Measurements from ENCODE around the gene C5orf58.

C5orf58 gene

DNA sequence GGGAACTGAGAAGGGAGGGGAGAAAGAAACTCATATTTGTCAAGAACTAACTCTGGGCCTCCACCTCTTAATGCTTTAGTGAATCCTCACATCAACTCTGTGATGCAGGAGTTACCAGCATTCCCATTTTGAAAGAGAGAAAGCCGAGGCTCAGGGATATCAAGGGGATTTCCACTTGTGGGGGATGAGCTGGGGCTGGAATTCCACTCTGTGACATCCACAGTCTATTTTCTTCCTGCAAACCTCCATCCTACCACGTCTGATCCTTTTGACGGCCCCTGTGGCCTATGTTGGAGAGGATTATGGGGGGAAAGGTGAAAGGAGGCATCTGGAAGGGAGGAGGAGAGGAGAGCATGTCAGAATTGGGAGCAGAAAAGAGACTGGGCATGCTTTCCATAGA, 55.8 kb downstream of the C5orf58 start:
- Histone ChIP-seq H3K27ac (ENCODE audit: extremely low read depth, low read depth, low read length) (no peak overlapping the region), H3K4me3 (ENCODE audit: low read depth, low read length) (no peak overlapping the region), H3K4me1 (ENCODE audit: control insufficient read depth, insufficient read depth, low read length) (no peaks in the 10 kb centered on the region), H3K36me3 (ENCODE audit: control insufficient read depth in 2 of 2, insufficient read depth in 1 of 2, low read length in 2 of 2) (no peaks in the 10 kb centered on the region), H3K9me3 (ENCODE audit: control insufficient read depth, insufficient read depth, low read depth, low read length) (no peaks in the 10 kb centered on the region; the same call in none of the 2 replicates)
- TF ChIP-seq ZNF707 (tag by site-specific recombination; IDR thresholded peaks at IDR 0.05), result no peak
- POLR2A ChIA-PET, result no interaction called here
- CTCF ChIA-PET, result interaction anchor here (0.6 to 1.6 kb wide), 4 partner anchors 14 to 146 kb away, joined by 3 to 6 read pairs (median 4); no protein-coding TSS in a partner anchor

DNA sequence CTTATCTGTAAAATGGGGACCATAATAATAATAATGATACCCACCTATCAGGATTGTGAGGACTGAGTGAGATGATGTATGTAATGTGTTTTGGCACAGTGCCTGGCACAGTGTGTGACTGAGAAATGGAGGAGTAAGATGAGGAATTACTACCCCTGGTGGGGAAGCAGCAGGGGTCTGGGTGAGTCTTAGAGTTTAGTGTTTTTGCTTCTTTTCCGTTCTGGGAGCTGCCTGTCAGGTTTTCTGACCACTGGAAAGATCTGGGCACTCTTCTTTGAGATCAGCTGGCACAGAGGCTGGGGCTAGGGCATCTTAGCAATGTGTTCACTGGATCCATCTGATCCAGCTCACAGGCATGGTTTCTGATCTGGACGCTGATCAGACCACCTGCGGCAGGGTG, 56.3 kb downstream of the C5orf58 start:
- no peaks in the 10 kb centered on the region for H3K4me1 ChIP-seq (ENCODE audit: control insufficient read depth, insufficient read depth, low read length)
- H3K27ac ChIP-seq (ENCODE audit: extremely low read depth, low read depth, low read length), result no peak overlapping the region
- ChIA-PET POLR2A (no interaction called here), CTCF (interaction anchor here (0.6 to 1.6 kb wide), 6 partner anchors 15 to 178 kb away, joined by 3 to 6 read pairs (median 4); no protein-coding TSS in a partner anchor)
- no peaks in the 10 kb centered on the region; the same call in none of the 2 replicates for H3K9me3 ChIP-seq (ENCODE audit: control insufficient read depth, insufficient read depth, low read depth, low read length)
- no peak overlapping the region for H3K4me3 ChIP-seq (ENCODE audit: low read depth, low read length)
- TF ChIP-seq SP7 (tag by site-specific recombination; IDR thresholded peaks at IDR 0.05) (no peak), GLI4 (tag by site-specific recombination; IDR thresholded peaks at IDR 0.05) (no peak), ZIC2 (tag by site-specific recombination; IDR thresholded peaks at IDR 0.05) (0 out of 2 replicates have a peak, but pooled peaks have one; percentile 10)
- H3K36me3 ChIP-seq (ENCODE audit: control insufficient read depth in 2 of 2, insufficient read depth in 1 of 2, low read length in 2 of 2), result no peaks in the 10 kb centered on the region

DNA sequence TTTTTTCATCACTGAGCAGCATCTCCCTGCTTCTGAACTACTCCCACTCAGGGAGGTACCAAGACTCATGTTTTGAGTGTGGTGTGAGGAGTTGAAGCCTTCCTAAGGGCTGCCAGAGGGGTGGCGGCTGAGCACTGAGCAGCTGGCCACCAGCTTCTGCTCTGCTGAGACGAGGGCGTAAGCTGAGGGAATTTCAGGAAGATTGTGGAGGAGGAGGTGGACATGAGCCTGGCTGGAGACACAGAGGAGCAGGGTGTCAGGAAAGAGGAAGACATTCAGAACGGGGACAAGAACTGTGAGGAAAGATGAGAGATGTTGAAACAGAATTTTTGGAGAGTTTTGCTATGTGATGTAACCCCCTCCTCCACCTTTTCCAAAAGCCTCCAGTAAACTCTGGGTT, 57.0 kb downstream of the C5orf58 start:
- H3K4me1 ChIP-seq (ENCODE audit: control insufficient read depth, insufficient read depth, low read length), result no peaks in the 10 kb centered on the region
- no peak overlapping the region for H3K27ac ChIP-seq (ENCODE audit: extremely low read depth, low read depth, low read length)
- ChIA-PET CTCF (interaction anchor here (0.6 to 1.4 kb wide), 3 partner anchors 133 to 178 kb away, joined by 4 to 9 read pairs (median 4); no protein-coding TSS in a partner anchor), POLR2A (no interaction called here)
- TF ChIP-seq ZNF350 (tag by site-specific recombination; IDR thresholded peaks at IDR 0.05) (no peak), ZNF19 (tag by site-specific recombination; IDR thresholded peaks at IDR 0.05; ENCODE audit: low read depth) (no peak), ZNF426 (tag by site-specific recombination; IDR thresholded peaks at IDR 0.05) (no peak)
- TF ChIP-seq, protein P1, sequence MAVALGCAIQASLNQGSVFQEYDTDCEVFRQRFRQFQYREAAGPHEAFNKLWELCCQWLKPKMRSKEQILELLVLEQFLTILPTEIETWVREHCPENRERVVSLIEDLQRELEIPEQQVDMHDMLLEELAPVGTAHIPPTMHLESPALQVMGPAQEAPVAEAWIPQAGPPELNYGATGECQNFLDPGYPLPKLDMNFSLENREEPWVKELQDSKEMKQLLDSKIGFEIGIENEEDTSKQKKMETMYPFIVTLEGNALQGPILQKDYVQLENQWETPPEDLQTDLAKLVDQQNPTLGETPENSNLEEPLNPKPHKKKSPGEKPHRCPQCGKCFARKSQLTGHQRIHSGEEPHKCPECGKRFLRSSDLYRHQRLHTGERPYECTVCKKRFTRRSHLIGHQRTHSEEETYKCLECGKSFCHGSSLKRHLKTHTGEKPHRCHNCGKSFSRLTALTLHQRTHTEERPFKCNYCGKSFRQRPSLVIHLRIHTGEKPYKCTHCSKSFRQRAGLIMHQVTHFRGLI (tag by site-specific recombination; IDR thresholded peaks at IDR 0.05), result no peak
- H3K9me3 ChIP-seq (ENCODE audit: control insufficient read depth, insufficient read depth, low read depth, low read length), result no peaks in the 10 kb centered on the region; the same call in none of the 2 replicates
- no peak overlapping the region for H3K4me3 ChIP-seq (ENCODE audit: low read depth, low read length)
- H3K36me3 ChIP-seq (ENCODE audit: control insufficient read depth in 2 of 2, insufficient read depth in 1 of 2, low read length in 2 of 2), result no peaks in the 10 kb centered on the region

DNA sequence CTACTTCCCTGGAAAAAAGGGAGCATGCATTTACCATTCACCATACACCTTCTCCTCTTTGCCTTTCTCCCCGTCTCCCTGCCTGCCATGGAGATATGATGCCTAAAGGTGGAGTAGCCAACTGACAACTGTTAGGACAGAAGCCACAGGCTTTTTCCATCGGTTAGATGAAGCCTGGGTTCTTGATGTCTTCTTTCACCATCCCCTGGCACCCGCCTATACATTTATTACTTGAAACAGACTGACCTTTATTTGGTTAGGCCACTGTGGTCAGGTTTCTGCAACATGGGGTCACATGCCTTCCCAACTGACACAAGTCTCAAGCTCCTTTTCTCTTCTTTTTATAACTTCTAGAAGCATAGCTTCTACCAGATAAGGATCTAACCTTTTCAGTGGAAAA, 57.7 kb downstream of the C5orf58 start:
- Histone ChIP-seq H3K27ac (ENCODE audit: extremely low read depth, low read depth, low read length) (no peak overlapping the region), H3K36me3 (ENCODE audit: control insufficient read depth in 2 of 2, insufficient read depth in 1 of 2, low read length in 2 of 2) (no peaks in the 10 kb centered on the region), H3K4me3 (ENCODE audit: low read depth, low read length) (no peak overlapping the region), H3K4me1 (ENCODE audit: control insufficient read depth, insufficient read depth, low read length) (no peaks in the 10 kb centered on the region), H3K9me3 (ENCODE audit: control insufficient read depth, insufficient read depth, low read depth, low read length) (no peaks in the 10 kb centered on the region; the same call in none of the 2 replicates)
- CTCF ChIA-PET, result interaction anchor here (0.6 kb wide), 1 partner anchor 141 kb away, joined by 9 read pairs; no protein-coding TSS in a partner anchor
- POLR2A ChIA-PET, result no interaction called here
- TF ChIP-seq ZNF785 (tag by site-specific recombination; IDR thresholded peaks at IDR 0.05) (no peak), FEZF1 (tag by site-specific recombination; IDR thresholded peaks at IDR 0.05) (no peak)
- TF ChIP-seq, protein P1 (tag by site-specific recombination; IDR thresholded peaks at IDR 0.05), result no peak
- TF ChIP-seq, protein P2, sequence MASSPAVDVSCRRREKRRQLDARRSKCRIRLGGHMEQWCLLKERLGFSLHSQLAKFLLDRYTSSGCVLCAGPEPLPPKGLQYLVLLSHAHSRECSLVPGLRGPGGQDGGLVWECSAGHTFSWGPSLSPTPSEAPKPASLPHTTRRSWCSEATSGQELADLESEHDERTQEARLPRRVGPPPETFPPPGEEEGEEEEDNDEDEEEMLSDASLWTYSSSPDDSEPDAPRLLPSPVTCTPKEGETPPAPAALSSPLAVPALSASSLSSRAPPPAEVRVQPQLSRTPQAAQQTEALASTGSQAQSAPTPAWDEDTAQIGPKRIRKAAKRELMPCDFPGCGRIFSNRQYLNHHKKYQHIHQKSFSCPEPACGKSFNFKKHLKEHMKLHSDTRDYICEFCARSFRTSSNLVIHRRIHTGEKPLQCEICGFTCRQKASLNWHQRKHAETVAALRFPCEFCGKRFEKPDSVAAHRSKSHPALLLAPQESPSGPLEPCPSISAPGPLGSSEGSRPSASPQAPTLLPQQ (tag by site-specific recombination; IDR thresholded peaks at IDR 0.05), result no peak
